SK-N-SH (cell line): ENCODE results near the gene ENTREP3. TPM values are rescaled to one million over a fixed set of nuclear protein-coding genes. Genes with fewer than 3 reads are reported as not detected.

Experiments
- CTCF ChIA-PET: fragments of 300-600, 350-600 bp; formaldehyde crosslinking; extraction: SDS; loops from one replicate; lab custom pipeline; 2021; lab: Yijun Ruan, JAX
- POLR2A ChIA-PET: fragments of 350-600 bp; sonication (Branson Sonifier 250); formaldehyde crosslinking; extraction: SDS; loops from one replicate; lab custom pipeline; 2020; ENCODE audit warnings: antibody characterized with exemption, inconsistent platforms; lab: Yijun Ruan, JAX
- DNase-seq: peaks from one replicate; pipeline ENCODE4 v3.0.0; 2012
- H2AFZ ChIP-seq: fragments of 200-600 bp; sonication (generic); 2 replicates; pipeline ENCODE4 v1.8.1; 2016; ENCODE audit warnings: antibody characterized with exemption, mild to moderate bottlenecking, low read depth
- H3F3A ChIP-seq: fragments of 200-600 bp; sonication (generic); replicated peaks from 2 replicates; pipeline ENCODE3; 2016; ENCODE audit warnings: antibody characterized with exemption, mild to moderate bottlenecking; ENCODE audit not compliant: insufficient read depth
- H3K27ac ChIP-seq, 2 experiments: fragments of 200-500 bp in 1 of 2; fragments of 200-600 bp in 1 of 2; sonication (Bioruptor generic) in 1 of 2; sonication (generic), shearing (Covaris generic) in 1 of 2; 2 replicates each; pipeline versions ENCODE4 v1.5.1 to v1.6.1; 2014 to 2016; ENCODE audit warnings: low read depth in 2 of 2, inconsistent platforms in 1 of 2, low read length in 1 of 2, mild to moderate bottlenecking in 1 of 2, mixed read lengths in 1 of 2
- H3K27me3 ChIP-seq: fragments of 200-600 bp; sonication (generic), shearing (Covaris generic); 2 replicates; pipeline ENCODE4 v1.6.1; 2016; ENCODE audit warnings: mixed run types; ENCODE audit not compliant: insufficient read depth
- H3K36me3 ChIP-seq, 2 experiments: fragments of 200-500 bp in 1 of 2; fragments of 200-600 bp in 1 of 2; sonication (Bioruptor generic) in 1 of 2; sonication (generic) in 1 of 2; replicated peaks in 1 of 2; 2 replicates each; pipeline versions ENCODE3 to v1.5.1; 2014 to 2016; ENCODE audit warnings: low read length in 1 of 2, mild to moderate bottlenecking in 1 of 2; ENCODE audit not compliant: insufficient read depth in 2 of 2, control insufficient read depth in 1 of 2
- H3K4me1 ChIP-seq, 2 experiments: fragments of 200-500 bp in 1 of 2; fragments of 200-600 bp in 1 of 2; sonication (Bioruptor generic) in 1 of 2; sonication (generic), shearing (Covaris generic) in 1 of 2; 2 replicates each; pipeline versions ENCODE4 v1.5.1 to v1.6.1; 2014 to 2016; ENCODE audit warnings: low read depth in 1 of 2, low read length in 1 of 2, mixed run types in 1 of 2; ENCODE audit not compliant: insufficient read depth in 2 of 2, control insufficient read depth in 1 of 2
- H3K4me2 ChIP-seq: fragments of 200-600 bp; sonication (generic), shearing (Covaris generic); 2 replicates; pipeline ENCODE4 v1.6.1; 2017; ENCODE audit warnings: mixed run types
- H3K4me3 ChIP-seq, 2 experiments: fragments of 200-500 bp in 1 of 2; fragments of 200-600 bp in 1 of 2; sonication (Bioruptor generic) in 1 of 2; sonication (generic), shearing (Covaris generic) in 1 of 2; 2 replicates each; pipeline versions ENCODE4 v1.5.1 to v1.8.1; 2014 to 2016; ENCODE audit warnings: low read depth in 2 of 2, inconsistent platforms in 1 of 2, low read length in 1 of 2, mild to moderate bottlenecking in 1 of 2, mixed read lengths in 1 of 2, moderate library complexity in 1 of 2
- H3K79me2 ChIP-seq: fragments of 200-600 bp; sonication (generic); 2 replicates; pipeline ENCODE4 v1.8.1; 2017; ENCODE audit warnings: mild to moderate bottlenecking; ENCODE audit not compliant: insufficient read depth
- H3K9ac ChIP-seq: fragments of 200-600 bp; sonication (generic); 2 replicates; pipeline ENCODE4 v1.6.1; 2017; ENCODE audit warnings: mixed run types
- H3K9me2 ChIP-seq: fragments of 200-600 bp; sonication (generic); 2 replicates; pipeline ENCODE4 v1.6.1; 2017; ENCODE audit warnings: mixed run types
- H3K9me3 ChIP-seq: fragments of 200-600 bp; sonication (generic); 2 replicates; pipeline ENCODE4 v1.6.1; 2017; ENCODE audit warnings: mixed run types, mild to moderate bottlenecking, moderate library complexity
- H4K20me1 ChIP-seq: fragments of 200-600 bp; sonication (generic); 2 replicates; pipeline ENCODE4 v1.6.1; 2017; ENCODE audit warnings: mild to moderate bottlenecking, mixed run types; ENCODE audit not compliant: insufficient read depth
- CHD2 ChIP-seq: fragments of 150-350 bp; IDR thresholded peaks from 2 replicates; pipeline ENCODE4 v1.6.1; 2018; ENCODE audit warnings: low read length; ENCODE audit not compliant: partially characterized antibody
- ELF1 ChIP-seq: IDR thresholded peaks from 2 replicates; pipeline ENCODE4 v1.4.0; 2012
- EZH2phosphoT487 ChIP-seq: fragments of 200-600 bp; sonication (generic); IDR thresholded peaks from 2 replicates; pipeline ENCODE4 v1.6.1; 2017; ENCODE audit warnings: low read depth, mixed run types, mild to moderate bottlenecking, antibody characterized with exemption, moderate library complexity, borderline replicate concordance
- FOXJ3 ChIP-seq: sonication (generic); formaldehyde crosslinking; IDR thresholded peaks from 2 replicates; pipeline ENCODE4 v1.5.1; 2020; ENCODE audit warnings: mild to moderate bottlenecking, missing genetic modification reagents
- JUND ChIP-seq: IDR thresholded peaks from 2 replicates; pipeline ENCODE4 v1.4.0; 2012
- MXI1 ChIP-seq: IDR thresholded peaks from 2 replicates; pipeline ENCODE4 v1.6.1; 2012; ENCODE audit warnings: mild to moderate bottlenecking, low read depth, low read length, improper control_type of control experiment
- NFIC ChIP-seq: IDR thresholded peaks from 2 replicates; pipeline ENCODE4 v1.4.0; 2012; ENCODE audit warnings: borderline replicate concordance
- NRF1 ChIP-seq: IDR thresholded peaks from 2 replicates; pipeline ENCODE4 v1.6.1; 2012; ENCODE audit warnings: low read depth, mild to moderate bottlenecking, low read length
- POLR2AphosphoS5 ChIP-seq: IDR thresholded peaks from 2 replicates; pipeline ENCODE4 v1.6.1; 2012; ENCODE audit warnings: low read depth, low read length
- REST ChIP-seq: IDR thresholded peaks from 2 replicates; pipeline ENCODE4 v1.6.1; 2012; ENCODE audit warnings: mild to moderate bottlenecking, low read depth, low read length, moderate library complexity
- RFX5 ChIP-seq: IDR thresholded peaks from 2 replicates; pipeline ENCODE4 v1.6.1; 2012; ENCODE audit warnings: mild to moderate bottlenecking, improper control_type of control experiment, low read length
- RXRA ChIP-seq: IDR thresholded peaks from 2 replicates; pipeline ENCODE4 v1.4.0; 2012; ENCODE audit warnings: low read depth, mild to moderate bottlenecking, borderline replicate concordance
- SIN3A ChIP-seq: IDR thresholded peaks from 2 replicates; pipeline ENCODE4 v1.6.1; 2012; ENCODE audit warnings: low read depth, mild to moderate bottlenecking, low read length, moderate library complexity, borderline replicate concordance
- SMC3 ChIP-seq: IDR thresholded peaks from 2 replicates; pipeline ENCODE4 v1.6.1; 2012; ENCODE audit warnings: low read depth, low read length, improper control_type of control experiment
- TAF1 ChIP-seq: IDR thresholded peaks from 2 replicates; pipeline ENCODE4 v1.6.1; 2012; ENCODE audit warnings: low read depth, mild to moderate bottlenecking, low read length, moderate library complexity, borderline replicate concordance
- TEAD4 ChIP-seq: IDR thresholded peaks from 2 replicates; pipeline ENCODE4 v1.4.0; 2012; ENCODE audit warnings: mild to moderate bottlenecking, borderline replicate concordance; ENCODE audit not compliant: insufficient read depth
- ZBTB33 ChIP-seq: IDR thresholded peaks from 2 replicates; pipeline ENCODE4 v1.4.0; 2012; ENCODE audit warnings: low read depth, borderline replicate concordance
- WGBS: methylation state at CpG from one replicate; pipeline ENCODE4 v1.1.6; 2017; ENCODE audit warnings: low lambda C conversion rate; 5-methylcytosine and 5-hydroxymethylcytosine counted together
- polyA plus RNA-seq, 3 experiments: library from polyadenylated mRNA; depleted of rRNA; stranded (reverse); fragments of >200 nt; gene quantifications; 2 replicates each; pipeline ENCODE4 v1.2.3, GENCODE V29; 2012

Gene ENTREP3
- polyA plus RNA-seq, 1 of the 3 experiments (the other 2 are of a cell fraction) = 30.6 TPM

- no peak overlapping the region for H3K4me2 ChIP-seq
- CTCF ChIA-PET = interaction anchor here (0.9 to 1.0 kb wide), 2 partner anchors 10 to 219 kb away, joined by 3 to 4 read pairs; no protein-coding TSS in a partner anchor
- no peaks in the 10 kb centered on the region for H3K36me3 ChIP-seq
- H3K4me3 ChIP-seq = no peak overlapping the region
- no peaks in the 10 kb centered on the region for H3K79me2 ChIP-seq
- H3K9me3 ChIP-seq = no peaks in the 10 kb centered on the region
- 91% methylated on average over 7 of the region's 18 CpGs for WGBS
- no peaks in the 10 kb centered on the region for H3K27me3 ChIP-seq
- no peak overlapping the region for H2AFZ ChIP-seq
- POLR2A ChIA-PET = no interaction called here
- DNase-seq = no peak
- no peaks in the 10 kb centered on the region for H3K9me2 ChIP-seq
- H3K27ac ChIP-seq = no peak overlapping the region
- TF ChIP-seq RXRA = no peak
- no peak for TF ChIP-seq POLR2AphosphoS5
- no peak for TF ChIP-seq RFX5
- no peak for TF ChIP-seq NRF1
- no peak for TF ChIP-seq SIN3A
- TF ChIP-seq MXI1 = no peak
- TF ChIP-seq CHD2 = no peak
- no peak for TF ChIP-seq EZH2phosphoT487
- no peak for TF ChIP-seq FOXJ3 (CRISPR knock-in tag)
- no peak for TF ChIP-seq JUND
- no peak for TF ChIP-seq ELF1
- TF ChIP-seq SMC3 = no peak
- no peak for TF ChIP-seq TAF1
- TF ChIP-seq ZBTB33 = no peak
- no peak for TF ChIP-seq REST
- no peak for TF ChIP-seq TEAD4
- TF ChIP-seq NFIC = no peak
- no peak overlapping the region for H3K9ac ChIP-seq
- H4K20me1 ChIP-seq = no peaks in the 10 kb centered on the region
- no peaks in the 10 kb centered on the region for H3F3A ChIP-seq
- H3K4me1 ChIP-seq = no peaks in the 10 kb centered on the region
Measured at GRCh38 chr1:155285631-155286044, 30.4 kb upstream of the ENTREP3 start.
